Omental fat pad (tissue), 4 donors: ENCODE data around the gene POLE2. TPM values are rescaled to one million over a fixed set of nuclear protein-coding genes. Genes with fewer than 3 reads are reported as not detected.

Experiments used
- ATAC-seq: fragments of 150-250 bp; one replicate; pipeline ENCODE4 v1.9.1; 2016; ENCODE audit warnings: mild to moderate bottlenecking, moderate library complexity; ENCODE audit not compliant: low FRiP score
- DNase-seq: peaks from one replicate; pipeline ENCODE4 v3.0.0-alpha.2; 2019; ENCODE audit warnings: low spot score
- CTCF ChIP-seq, 3 donors: fragments of 450-650 bp; IDR thresholded peaks; one replicate each; pipeline ENCODE4 v1.5.1; 2016 to 2017; ENCODE audit warnings: antibody characterized with exemption in 3 of 3, mild to moderate bottlenecking in 3 of 3, moderate library complexity in 2 of 3
- total RNA-seq, 4 donors: library from RNA; depleted of rRNA; stranded (reverse); fragments of >200 nt; gene quantifications; one replicate each; pipeline ENCODE4 v1.1.0, GENCODE V29; 2016

Gene POLE2
- total RNA-seq, 4 donors from 2014 or later, result 0.84 to 2.6 (median 2.1) TPM

GRCh38 chr14:49634547-49635334 lies 53.3 kb downstream of the POLE2 start, which contains the start of gene DNAAF2:
Gene DNAAF2 (minus strand): TSS chr14:49635244. CDS start chr14:49635149, 95 bp downstream.
- peak; percentile 74 for ATAC-seq
- TF ChIP-seq CTCF (IDR thresholded peaks at IDR 0.05), result no peak
- DNase-seq, result peak; percentile 48

- TF ChIP-seq CTCF (IDR thresholded peaks at IDR 0.05), result peak in 1 of 3 donors; percentile 65
- DNase-seq (peak; percentile 69), ATAC-seq (peak; percentile 97)
Measured at GRCh38 chr14:49633640-49634546, 54.1 kb downstream of the POLE2 start.

GRCh38 chr14:49623941-49624839 lies 63.8 kb downstream of the POLE2 start:
- DNase-seq (no peak), ATAC-seq (no peak)
- TF ChIP-seq CTCF (IDR thresholded peaks at IDR 0.05), result no peak

GRCh38 chr14:49623387-49623786 lies 64.6 kb downstream of the POLE2 start:
- DNase-seq (no peak), ATAC-seq (no peak)
- TF ChIP-seq CTCF (IDR thresholded peaks at IDR 0.05), result no peak

- ATAC-seq (no peak), DNase-seq (no peak)
- TF ChIP-seq CTCF (IDR thresholded peaks at IDR 0.05), result no peak
Measured at GRCh38 chr14:49622022-49622607, 65.9 kb downstream of the POLE2 start.
